ENCODE measurements around the gene CNTN2.

Gene CNTN2

DNA sequence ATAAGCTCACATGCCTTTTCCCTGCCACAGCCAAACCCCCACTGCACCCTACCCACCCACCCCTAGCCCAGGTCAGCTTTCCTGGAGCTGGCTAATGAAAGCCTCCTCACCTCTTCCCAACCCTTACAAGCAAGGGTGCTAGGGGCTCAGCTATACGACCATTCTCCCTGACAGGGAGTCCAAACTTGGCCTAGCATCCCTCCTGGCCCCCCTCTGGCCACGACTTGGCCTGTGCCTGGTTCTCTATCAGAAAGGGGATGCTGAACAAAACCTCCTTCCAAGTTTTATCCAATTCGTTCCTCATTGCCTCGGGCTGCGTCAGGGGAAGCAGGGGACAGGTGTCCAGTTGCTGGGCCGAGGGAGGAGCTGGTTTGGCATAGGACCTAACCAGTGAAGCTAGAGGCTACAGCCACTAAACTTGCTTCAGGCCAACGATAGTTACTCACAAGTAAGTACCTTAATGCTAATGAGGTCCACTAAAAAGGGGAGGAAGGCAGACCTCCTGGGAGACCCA, 32.7 kb downstream of the CNTN2 start:
- no peak for DNase-seq

DNA sequence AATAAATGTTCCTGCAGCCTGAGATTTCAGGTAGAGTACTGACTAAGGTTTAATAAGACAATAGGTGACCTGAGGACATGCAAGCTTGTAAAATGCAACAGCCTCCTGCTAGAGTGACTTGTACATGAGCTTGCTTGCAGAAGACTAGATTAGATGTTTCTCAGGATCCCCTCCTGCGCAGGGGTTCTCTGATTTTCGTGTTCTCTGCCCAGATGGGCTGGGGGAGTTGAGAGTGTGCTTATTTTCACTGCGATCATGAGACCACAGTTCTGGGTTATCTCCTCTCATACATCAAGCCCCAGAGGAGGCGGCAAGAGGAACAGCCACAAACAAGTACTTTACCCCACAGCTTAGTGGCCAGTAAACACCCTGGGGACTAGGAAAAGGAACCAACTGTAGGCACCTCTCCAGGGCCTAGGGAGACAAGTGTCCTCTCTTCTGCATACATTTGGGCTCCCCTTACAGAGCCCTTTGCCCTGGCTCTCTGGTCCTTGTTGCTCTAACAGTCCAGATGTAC, 33.3 kb downstream of the CNTN2 start:
- no peak for DNase-seq

DNA sequence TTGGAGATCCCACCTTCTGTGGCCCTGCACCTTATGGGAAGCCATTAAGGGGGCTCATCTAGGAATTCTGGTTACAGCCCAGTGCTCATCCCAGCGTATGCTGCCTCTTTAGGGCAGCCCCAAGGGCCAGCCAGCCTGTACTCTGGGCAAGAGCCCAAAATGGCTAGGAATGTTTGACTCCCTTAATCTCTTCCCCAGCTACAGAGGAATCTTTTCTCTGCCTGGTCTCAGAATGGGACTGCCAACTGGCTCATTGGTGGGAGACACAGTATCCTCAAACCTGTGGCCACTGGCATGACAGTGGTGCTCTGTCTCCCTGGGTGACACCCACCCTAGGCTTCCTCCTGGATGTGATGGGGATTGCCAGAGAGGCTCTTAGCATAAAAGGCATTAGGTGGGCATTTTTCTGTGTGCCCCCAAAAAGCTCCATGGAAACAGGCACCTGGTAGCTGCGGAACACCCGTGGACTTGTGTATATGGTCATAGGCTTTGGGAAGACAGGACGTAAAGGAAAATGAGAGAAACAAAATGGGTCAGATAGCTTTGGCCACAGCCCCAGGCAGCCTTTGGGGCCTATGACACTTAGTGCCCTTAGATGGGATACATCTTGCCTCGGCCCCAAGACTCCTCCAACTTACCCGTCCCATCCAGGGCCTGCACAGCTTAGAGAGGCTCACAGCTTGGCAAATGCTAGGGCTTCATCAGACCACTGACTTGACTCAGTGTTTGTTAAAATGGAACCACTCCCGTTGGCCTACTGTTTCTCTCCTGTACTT, 34.3 kb downstream of the CNTN2 start:
- DNase-seq: no peak

DNA sequence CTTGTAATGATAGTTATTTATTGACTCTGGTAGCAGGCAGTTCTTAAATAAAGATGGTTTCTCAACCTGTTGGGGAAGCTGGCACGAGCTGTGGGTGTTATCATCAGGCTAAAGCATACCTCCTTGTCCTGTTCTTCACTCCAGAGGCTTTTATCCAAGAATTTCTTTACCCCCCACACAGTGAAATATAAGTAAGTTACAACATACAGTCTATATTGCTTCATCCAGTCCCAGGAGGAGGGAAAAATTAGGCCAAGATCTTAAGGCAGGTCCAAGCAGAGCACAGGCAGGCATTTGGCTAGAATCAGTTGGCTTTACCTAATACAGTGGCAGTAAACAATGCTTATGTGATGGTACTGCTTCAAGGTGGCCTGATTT, 34.9 kb downstream of the CNTN2 start:
- DNase-seq: no peak

DNA sequence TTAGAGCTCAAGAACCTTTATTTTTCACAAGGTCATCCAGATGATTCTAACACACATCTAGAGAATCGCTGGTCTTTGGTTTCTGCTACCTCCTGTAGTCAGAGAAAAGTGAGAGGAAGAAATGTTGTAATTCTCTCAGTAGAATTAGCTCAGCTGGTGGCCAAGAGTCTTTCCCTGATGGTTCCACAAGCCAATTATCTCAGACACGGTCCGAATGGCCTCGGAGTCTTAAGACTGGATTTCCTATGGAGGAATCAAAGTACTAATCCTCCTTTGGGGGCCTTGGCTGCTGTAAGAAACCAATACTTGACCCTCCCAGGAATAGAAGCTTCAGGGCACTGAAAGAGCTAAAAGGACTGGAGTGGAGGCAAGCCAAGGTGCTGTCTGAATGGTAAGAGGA, 39.4 kb downstream of the CNTN2 start:
- DNase-seq: no peak

DNA sequence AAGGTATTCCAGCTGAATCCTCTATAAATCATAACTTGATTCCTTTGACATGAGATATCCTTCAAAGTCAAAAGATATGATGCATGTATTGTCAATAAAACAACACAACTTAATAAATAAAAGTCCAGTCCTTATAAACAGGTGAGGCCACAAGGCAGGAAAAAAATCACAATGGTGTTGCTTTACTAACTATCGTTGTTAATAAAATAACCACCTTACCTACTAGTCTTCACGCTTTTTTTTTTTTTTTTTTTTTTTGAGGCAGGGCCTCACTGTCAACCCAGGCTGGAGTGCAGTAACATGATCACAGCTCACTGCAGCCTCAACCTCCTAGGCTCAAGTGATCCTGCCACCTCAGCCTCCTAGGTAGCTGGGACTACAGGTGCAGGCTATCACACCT, 41.3 kb downstream of the CNTN2 start, which contains the start of gene TMEM81:
TMEM81 (minus strand) TSS at position 101 of the 400 bp plus-strand sequence. CDS start 140 bp downstream, outside the sequence.
- DNase-seq: no peak

DNA sequence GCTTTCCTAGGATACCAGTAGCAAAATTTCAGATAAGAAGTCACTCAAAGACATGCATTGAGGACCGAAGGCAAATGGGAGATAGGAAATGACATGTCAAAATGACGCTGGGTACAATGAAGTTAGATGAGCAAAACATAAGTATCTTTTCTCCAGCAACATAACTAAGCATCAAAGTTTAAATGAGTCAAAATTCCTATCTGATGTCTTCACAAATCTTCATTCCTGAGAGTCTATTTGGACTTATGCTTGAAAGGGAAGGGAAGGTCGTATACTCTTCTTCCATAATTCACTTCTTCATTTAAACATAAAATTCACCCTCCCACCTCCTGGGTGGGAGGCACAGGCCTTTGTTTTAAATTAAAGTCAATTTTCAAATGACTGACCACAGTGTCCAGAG, 45.3 kb downstream of the CNTN2 start:
- DNase-seq: no peak

DNA sequence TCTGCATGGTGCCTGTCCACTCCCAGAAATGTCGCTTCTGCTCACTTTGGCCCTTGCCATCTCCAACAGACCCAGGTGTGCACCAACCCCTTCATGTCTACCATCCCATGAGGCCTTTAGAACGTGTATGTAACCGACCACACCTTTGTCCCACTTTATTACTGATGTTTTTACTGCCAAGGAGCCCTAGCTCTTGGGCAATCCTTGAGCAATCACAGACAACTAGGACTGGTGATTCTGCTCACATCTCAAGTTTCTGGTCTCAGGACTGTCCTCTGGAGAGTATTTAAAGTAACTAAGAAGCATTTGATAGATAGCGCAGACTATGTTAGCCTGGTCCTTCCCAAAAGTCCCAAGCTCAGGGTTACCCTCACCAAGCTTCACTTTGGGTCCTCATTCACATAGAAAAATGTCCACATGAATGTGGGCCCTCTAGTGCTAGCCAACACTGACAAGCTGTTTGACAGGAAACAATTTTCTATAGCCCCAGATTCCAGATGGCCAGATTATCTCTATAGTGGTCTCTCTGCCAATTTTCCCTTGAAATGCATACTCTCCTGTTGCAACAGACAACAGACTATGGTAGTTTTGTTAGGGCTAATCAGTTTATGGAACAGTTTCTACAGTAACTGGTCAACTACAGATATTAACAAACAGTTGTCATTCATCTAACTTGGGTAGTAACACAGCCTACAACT, 48.2 kb downstream of the CNTN2 start:
- no peak for DNase-seq

DNA sequence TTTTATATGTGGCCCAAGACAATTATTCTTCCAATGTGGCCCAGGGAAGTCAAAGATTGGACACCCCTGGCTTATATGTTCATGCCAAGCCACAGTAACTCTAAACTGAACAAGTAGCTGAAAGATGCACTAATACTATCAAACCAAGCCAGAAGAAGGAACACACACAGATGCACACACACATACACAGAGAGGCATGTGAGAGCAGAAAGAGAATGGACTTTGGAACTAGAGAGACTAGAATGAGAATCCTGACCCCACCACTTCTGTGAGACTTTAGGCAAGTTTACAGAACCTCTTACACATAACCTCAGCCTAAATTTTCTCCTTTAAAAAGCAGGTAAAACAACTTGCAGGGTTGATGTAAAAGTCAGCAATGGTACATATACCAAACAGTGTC, 52.4 kb downstream of the CNTN2 start:
- no peak for DNase-seq

DNA sequence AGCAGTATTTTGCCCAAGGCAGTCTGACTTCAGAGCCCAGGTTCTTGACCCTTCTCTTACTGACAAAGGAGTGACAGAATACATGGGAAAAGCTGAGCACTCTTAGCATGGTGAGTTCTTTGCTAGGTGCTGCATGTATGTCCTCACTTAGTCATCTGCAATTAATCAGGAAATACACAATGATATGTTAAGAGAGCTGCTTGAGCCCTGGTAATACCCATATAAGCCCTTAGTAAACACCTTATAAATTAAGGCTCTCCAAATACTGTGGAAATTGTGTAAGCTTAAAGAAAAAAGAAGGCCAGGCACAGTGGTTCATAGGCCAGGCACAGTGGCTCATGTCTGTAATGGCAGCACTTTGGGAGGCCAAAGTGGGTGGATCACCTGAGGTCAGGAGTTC, 55.2 kb downstream of the CNTN2 start:
- DNase-seq: no peak

DNA sequence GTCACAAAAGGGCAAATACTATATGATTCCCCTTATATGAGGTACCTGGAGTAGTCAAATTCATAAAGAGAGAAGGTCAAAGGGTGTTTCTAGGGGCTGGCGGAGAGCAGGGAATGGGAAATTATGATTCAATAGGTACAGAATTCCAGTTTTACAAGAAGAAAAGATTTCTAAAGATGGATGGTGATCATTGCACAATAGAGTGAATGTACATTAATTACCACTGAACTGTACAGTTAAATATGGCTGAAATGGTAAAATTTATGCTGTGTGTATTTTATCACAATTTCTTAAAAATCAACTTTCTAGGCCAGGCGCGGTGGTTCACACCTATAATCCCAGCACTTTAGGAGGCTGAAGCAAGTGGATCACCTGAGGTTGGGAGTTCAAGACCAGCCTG, 59.4 kb downstream of the CNTN2 start:
- DNase-seq: no peak

DNA sequence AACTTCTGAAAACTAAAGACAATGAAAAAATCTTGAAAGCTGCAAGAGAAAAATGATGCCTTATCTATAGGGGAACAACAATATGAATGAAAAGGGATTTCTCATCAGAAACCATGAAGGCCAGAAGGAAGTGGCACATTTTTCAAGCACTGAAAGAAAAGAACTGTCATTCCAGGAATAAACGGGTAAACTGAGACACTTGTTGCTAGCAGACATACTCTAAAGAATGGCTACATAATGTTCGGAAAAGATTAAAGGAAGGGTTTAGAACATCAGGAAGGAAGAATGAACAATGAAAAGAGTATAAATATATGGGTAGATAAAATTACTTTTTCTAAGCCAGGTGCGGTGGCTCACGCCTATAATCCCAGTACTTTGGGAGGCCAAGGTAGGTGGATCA, 64.3 kb downstream of the CNTN2 start:
- DNase-seq: no peak

DNA sequence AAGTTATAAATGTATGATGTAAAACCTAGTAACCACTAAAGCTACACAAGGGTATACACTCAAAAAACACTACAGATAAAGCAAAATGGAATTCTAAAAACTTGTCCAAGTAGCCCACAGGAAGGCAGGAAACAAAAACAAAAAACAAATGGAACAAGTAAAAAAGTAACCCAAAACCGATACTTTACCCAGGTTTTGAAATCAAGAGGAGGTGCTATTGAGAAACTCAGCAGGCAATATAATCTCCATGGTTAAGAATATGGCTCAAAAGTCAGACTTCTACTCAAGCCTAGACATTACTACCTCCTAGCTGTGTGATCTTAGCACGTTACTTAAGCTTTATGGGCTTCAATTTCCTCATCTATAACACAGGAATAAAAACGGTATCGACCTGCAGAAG, 65.5 kb downstream of the CNTN2 start:
- no peak for DNase-seq

DNA sequence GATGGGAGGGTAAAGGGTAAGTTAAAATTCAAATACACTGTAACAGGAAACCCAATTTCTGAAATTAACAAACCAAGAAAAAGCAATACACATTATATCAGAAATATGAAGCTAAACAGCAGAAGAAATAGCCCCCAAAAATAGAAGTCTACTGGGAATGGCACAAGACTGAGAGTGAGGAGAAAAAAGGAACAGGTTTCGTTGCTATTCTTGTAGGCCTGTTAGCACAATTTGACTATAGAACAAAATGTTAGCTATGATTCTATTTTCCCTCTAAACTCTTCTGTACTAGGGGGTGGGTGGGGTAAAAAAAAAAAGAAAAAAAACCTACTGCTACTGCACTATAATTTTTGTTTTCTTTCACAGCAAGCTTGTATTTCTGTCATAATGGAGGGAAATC, 66.3 kb downstream of the CNTN2 start:
- no peak for DNase-seq

DNA sequence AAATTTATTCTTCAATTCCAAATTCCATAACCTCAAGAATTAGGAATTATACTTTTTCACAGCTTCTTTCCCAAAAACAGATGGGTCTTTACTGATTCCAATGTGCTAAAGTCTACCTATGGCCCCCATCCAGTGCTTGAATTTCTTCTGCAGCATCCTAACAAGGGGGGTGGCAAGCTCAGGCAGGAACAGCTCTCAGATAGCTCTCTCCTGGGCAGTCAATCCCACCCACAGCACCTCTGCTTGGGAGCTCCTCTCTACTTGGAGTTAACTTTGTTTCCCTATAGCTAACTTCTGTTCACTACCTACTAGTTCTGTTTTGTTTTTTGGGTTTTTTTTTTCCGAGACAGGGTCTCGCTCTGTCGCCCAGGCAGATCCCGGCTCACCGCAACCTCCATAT, 66.7 kb downstream of the CNTN2 start:
- DNase-seq: no peak

DNA sequence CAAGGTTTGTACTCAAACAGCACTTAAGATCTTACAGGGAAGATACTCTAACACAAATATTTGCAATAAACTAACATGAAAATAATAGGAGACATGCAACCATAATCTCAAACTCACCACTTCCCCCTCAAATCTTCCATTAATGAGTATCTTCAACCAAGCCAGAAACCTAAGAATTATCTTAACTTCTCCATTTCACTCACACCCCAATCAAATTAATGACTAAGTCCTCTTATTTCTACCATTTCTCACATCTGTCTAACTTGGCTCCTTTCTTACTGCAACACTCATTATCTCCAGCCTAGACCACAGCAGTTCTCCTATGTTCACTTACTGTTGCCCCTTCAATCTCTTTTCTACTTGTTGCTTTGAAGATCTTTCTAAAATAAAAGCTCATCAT, 68.3 kb downstream of the CNTN2 start:
- DNase-seq: no peak

DNA sequence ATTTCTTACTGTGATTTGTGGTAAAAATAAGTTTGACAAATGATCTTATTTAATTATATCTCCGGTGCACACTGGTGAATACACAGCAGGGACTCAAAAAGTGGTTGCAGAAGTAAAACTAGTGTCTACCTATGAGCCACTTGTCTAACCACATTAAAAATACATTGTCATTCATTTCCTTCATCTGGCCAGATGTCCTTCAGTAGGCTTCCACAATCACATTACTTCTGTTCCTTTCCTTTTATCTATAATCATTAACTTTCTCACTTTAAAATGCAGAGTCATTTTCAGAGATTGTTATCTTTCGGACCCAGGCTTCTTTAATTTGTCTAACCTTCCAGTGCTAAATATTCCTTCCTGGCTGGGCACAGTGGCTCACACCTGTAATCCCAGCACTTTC, 75.7 kb downstream of the CNTN2 start:
- no peak for DNase-seq

DNA sequence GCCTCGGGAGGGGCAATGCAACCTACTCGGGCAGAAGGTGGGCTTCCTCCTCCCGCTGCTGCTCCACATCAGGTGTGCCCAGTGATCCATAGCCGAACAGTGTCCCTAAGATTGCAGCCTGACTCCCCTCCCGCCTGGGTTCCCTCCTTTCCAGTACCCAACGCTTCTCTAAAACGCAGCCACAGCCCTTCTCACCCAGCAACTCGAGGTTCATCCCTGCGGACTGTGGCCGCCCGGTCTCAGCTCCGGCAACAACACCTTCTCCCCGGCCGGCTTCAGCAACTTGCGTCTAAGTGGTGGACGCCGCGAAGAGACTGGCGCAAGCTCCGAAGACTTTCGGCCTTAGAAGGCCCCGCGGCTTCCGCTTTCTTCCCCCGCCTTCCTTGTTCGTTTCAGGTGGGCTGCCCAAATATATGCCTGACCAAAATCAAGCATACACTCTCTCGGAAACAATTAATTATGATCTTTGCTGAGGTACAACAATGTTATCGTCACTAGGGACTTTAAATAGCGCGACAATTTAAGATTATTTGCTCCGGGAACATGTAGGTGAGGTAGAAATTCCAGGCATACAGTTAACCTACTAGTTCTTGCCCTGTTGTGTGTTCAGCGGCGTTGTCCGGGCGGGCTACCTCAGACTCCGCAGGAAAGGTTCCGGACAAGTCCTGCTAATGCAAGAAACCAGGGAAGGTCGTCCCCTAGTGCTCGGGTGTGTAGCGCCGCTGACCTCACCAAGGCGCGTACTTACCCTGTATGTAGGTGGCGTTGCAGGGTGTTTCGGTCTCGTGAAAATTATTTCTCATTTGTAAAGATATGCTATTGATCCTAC, 78.9 kb downstream of the CNTN2 start, which contains the start of gene RBBP5:
RBBP5 (minus strand) TSS at position 319 of the 829 bp plus-strand sequence; CDS start at position 214, 105 bp downstream.
- peak; percentile 96 for DNase-seq

DNA sequence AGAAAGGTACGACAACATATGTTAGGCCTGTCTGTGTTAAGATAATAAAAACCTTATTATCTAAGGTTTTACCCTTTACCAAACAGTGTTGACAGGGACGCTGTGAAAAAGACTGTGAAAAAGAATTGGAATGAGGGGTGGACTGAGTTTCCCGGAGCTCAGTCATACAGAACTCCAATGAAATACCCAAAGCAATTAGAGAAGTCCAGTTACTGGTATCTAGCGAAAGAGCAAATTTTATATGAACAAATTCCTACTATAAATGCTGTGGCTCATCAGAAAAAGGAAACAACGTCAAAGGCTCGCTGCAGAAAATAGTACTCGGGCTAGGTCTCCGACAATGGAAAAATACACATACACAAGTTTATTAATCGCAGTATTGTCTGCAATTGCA, 79.5 kb downstream of the CNTN2 start:
- DNase-seq: no peak

DNA sequence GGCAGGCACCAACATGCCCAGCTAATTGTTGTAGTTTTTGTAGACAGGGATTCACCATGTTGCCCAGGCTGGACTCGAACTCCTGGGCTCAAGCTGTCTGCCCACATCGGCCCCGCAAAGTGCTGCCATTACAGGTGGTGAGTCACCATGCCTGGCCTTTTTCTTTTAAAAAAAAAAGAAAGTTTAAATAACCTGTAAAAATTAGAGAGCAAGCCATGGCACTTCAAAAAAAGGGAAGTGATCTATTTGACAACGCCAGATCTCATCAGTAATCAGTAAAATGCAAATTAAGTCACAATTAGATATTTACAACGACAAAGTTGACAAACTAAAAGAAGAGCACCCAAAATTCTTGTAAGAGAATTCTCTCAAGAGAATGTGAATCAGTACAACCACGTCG, 81.7 kb downstream of the CNTN2 start:
- no peak for DNase-seq

DNA sequence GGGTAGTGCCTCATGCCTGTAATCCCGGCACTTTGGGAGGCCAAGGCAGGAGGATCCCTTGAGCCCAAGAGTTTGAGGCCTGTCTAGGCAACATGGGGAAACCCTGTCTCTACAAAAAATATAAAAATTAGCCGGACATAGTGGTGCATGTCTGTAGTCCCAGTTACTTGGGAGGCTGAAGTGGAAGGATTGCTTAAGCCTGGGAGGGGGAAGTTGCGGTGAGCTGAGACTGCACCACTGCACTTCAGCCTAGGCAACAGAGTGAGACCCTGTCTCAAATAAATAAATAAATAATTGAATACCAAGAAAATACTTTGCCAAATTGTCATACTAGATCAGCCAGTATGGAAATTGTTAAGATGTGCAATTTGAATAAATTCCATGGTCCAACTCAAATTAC, 84.6 kb downstream of the CNTN2 start:
- no peak for DNase-seq
